K562 (cell line): Measurements from ENCODE around the gene ARV1. TPM values are rescaled to one million over a fixed set of nuclear protein-coding genes. Genes with fewer than 3 reads are reported as not detected.

Experiments used
- DMBX1 ChIP-seq: fragments of 250-450 bp; sonication (Bioruptor Pico); IDR thresholded peaks from 2 replicates; pipeline ENCODE4 v1.8.0; 2022; ENCODE audit warnings: inconsistent platforms, mild to moderate bottlenecking, moderate library complexity, borderline replicate concordance
- HDAC3 ChIP-seq: fragments of 450-650 bp; IDR thresholded peaks from 2 replicates; pipeline ENCODE4 v1.6.1; 2018; ENCODE audit warnings: borderline replicate concordance, mild to moderate bottlenecking, moderate library complexity; ENCODE audit not compliant: partially characterized antibody
- KDM1A ChIP-seq, 2 experiments: fragments of 450-650 bp; IDR thresholded peaks; 2 replicates each; pipeline ENCODE4 v1.6.1; 2016; ENCODE audit warnings: mild to moderate bottlenecking in 2 of 2
- L3MBTL2 ChIP-seq: fragments of 450-650 bp; IDR thresholded peaks from 2 replicates; pipeline ENCODE4 v1.6.1; 2016; ENCODE audit warnings: mild to moderate bottlenecking, moderate library complexity
- MTF1 ChIP-seq: fragments of 250-450 bp; sonication (Bioruptor Pico); IDR thresholded peaks from 2 replicates; pipeline ENCODE4 v1.9.0; 2021; ENCODE audit warnings: moderate library complexity, mild to moderate bottlenecking, inconsistent platforms, borderline replicate concordance
- ZFP1 ChIP-seq: fragments of 450-650 bp; formaldehyde crosslinking; IDR thresholded peaks from 2 replicates; pipeline ENCODE4 v1.4.0; 2020; ENCODE audit warnings: mild to moderate bottlenecking, mixed read lengths
- ZNF232 ChIP-seq: sonication (generic); formaldehyde crosslinking; IDR thresholded peaks from 2 replicates; pipeline ENCODE4 v1.8.0; 2022; ENCODE audit warnings: mild to moderate bottlenecking, missing genetic modification reagents
- ZNF354B ChIP-seq: fragments of 250-450 bp; sonication (Bioruptor Pico); IDR thresholded peaks from 2 replicates; pipeline ENCODE4 v1.4.0; 2020
- ZNF583 ChIP-seq: fragments of 250-450 bp; sonication (Bioruptor Pico); IDR thresholded peaks from 2 replicates; pipeline ENCODE4 v1.4.0; 2020
- polyA plus RNA-seq, 8 experiments: library from polyadenylated mRNA; depleted of rRNA in 4 of 8; stranded (reverse) in 5 of 8; unstranded in 3 of 8; fragments of >200 nt; fragmentation: Nextera tagmentation in 2 of 8; fragmentation: Illumina TruSeq in 1 of 8; extraction: Ambion mirVana in 2 of 8; extraction: Trizol in 1 of 8; gene quantifications; 2 replicates each; pipeline versions ENCODE4 v1.2.1 to v1.2.3, GENCODE V29; 2011 to 2014; ENCODE audit warnings: inconsistent platforms in 1 of 8, missing spikeins in 1 of 8
- total RNA-seq, 7 experiments: library from RNA; depleted of rRNA in 6 of 7; stranded (reverse); fragments of >200 nt in 6 of 7; fragmentation: Illumina TruSeq in 2 of 7; extraction: Trizol in 2 of 7; gene quantifications; 2 replicates each; pipeline versions ENCODE4 v1.2.1 to v1.2.3, GENCODE V29; 2011 to 2021; ENCODE audit warnings: low replicate concordance in 1 of 7
- TF ChIP-seq, protein P1 (sequence below), 2 experiments: fragments of 150-350 bp in 1 of 2; IDR thresholded peaks; 2 replicates each; pipeline ENCODE4 v1.6.1; 2012 to 2016; ENCODE audit warnings: low read depth in 2 of 2, low read length in 2 of 2, mild to moderate bottlenecking in 1 of 2, moderate library complexity in 1 of 2
- TF ChIP-seq, protein P2 (sequence below): fragments of 450-650 bp; IDR thresholded peaks from 2 replicates; pipeline ENCODE4 v1.6.1; 2016; ENCODE audit warnings: borderline replicate concordance
- TF ChIP-seq, protein P3 (sequence below): fragments of 250-450 bp; sonication (Bioruptor Pico); IDR thresholded peaks from 2 replicates; pipeline ENCODE4 v1.4.0; 2020; ENCODE audit warnings: mild to moderate bottlenecking, moderate library complexity
- TF ChIP-seq, protein P4 (sequence below), 2 experiments: fragments of 450-650 bp in 1 of 2; sonication (generic) in 1 of 2; formaldehyde crosslinking in 1 of 2; IDR thresholded peaks in 1 of 2; conservative IDR thresholded peaks in 1 of 2; 2 replicates each; pipeline versions ENCODE4 v1.6.1 to v1.8.1; 2016 to 2023; ENCODE audit warnings: mild to moderate bottlenecking in 2 of 2, moderate library complexity in 2 of 2, inconsistent platforms in 1 of 2, missing genetic modification reagents in 1 of 2

The ARV1 gene
- total and polyA plus RNA-seq, 9 of the 15 experiments (the other 6 are each of a cell fraction or from before 2014, with no cell fraction given) = 54.8 to 139 (median 74.0) TPM

DNA sequence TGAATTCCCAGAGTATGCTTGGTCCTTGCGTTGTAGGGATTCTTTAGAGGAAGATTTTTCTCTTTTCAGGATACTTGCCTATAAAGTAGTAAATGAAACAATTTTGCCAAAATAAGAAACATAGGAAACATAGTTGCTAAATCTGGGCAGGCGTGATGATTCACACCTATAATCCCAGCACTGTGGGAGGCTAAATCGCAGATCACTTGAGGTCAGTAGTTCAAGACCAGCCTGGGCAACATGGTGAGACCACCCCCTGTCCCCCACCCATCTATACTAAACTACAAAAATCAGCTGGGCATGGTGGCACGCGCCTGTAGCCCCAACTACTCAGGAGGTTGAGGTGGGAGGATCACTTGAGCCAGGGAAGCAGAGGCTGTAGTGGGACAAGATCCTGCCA lies 4.9 kb downstream of the ARV1 start (continued):
- TF ChIP-seq, protein P1, sequence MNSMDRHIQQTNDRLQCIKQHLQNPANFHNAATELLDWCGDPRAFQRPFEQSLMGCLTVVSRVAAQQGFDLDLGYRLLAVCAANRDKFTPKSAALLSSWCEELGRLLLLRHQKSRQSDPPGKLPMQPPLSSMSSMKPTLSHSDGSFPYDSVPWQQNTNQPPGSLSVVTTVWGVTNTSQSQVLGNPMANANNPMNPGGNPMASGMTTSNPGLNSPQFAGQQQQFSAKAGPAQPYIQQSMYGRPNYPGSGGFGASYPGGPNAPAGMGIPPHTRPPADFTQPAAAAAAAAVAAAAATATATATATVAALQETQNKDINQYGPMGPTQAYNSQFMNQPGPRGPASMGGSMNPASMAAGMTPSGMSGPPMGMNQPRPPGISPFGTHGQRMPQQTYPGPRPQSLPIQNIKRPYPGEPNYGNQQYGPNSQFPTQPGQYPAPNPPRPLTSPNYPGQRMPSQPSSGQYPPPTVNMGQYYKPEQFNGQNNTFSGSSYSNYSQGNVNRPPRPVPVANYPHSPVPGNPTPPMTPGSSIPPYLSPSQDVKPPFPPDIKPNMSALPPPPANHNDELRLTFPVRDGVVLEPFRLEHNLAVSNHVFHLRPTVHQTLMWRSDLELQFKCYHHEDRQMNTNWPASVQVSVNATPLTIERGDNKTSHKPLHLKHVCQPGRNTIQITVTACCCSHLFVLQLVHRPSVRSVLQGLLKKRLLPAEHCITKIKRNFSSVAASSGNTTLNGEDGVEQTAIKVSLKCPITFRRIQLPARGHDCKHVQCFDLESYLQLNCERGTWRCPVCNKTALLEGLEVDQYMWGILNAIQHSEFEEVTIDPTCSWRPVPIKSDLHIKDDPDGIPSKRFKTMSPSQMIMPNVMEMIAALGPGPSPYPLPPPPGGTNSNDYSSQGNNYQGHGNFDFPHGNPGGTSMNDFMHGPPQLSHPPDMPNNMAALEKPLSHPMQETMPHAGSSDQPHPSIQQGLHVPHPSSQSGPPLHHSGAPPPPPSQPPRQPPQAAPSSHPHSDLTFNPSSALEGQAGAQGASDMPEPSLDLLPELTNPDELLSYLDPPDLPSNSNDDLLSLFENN (IDR thresholded peaks at IDR 0.05; ENCODE audit: low read depth in 2 of 2, low read length in 2 of 2) = no peak
- TF ChIP-seq ZNF354B = 0 out of 2 replicates have a peak, but pooled peaks have one; percentile 12
- TF ChIP-seq ZNF232 (CRISPR knock-in tag) = no peak
- 0 out of 2 replicates have a peak, but pooled peaks have one; percentile 26 for TF ChIP-seq DMBX1
- TF ChIP-seq L3MBTL2 = peak; percentile 75
- TF ChIP-seq, protein P2, sequence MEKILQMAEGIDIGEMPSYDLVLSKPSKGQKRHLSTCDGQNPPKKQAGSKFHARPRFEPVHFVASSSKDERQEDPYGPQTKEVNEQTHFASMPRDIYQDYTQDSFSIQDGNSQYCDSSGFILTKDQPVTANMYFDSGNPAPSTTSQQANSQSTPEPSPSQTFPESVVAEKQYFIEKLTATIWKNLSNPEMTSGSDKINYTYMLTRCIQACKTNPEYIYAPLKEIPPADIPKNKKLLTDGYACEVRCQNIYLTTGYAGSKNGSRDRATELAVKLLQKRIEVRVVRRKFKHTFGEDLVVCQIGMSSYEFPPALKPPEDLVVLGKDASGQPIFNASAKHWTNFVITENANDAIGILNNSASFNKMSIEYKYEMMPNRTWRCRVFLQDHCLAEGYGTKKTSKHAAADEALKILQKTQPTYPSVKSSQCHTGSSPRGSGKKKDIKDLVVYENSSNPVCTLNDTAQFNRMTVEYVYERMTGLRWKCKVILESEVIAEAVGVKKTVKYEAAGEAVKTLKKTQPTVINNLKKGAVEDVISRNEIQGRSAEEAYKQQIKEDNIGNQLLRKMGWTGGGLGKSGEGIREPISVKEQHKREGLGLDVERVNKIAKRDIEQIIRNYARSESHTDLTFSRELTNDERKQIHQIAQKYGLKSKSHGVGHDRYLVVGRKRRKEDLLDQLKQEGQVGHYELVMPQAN = no peak
- peak; percentile 34; the same call in 1 of the 2 replicates for TF ChIP-seq ZFP1 (CRISPR knock-in tag)
- TF ChIP-seq, protein P3, sequence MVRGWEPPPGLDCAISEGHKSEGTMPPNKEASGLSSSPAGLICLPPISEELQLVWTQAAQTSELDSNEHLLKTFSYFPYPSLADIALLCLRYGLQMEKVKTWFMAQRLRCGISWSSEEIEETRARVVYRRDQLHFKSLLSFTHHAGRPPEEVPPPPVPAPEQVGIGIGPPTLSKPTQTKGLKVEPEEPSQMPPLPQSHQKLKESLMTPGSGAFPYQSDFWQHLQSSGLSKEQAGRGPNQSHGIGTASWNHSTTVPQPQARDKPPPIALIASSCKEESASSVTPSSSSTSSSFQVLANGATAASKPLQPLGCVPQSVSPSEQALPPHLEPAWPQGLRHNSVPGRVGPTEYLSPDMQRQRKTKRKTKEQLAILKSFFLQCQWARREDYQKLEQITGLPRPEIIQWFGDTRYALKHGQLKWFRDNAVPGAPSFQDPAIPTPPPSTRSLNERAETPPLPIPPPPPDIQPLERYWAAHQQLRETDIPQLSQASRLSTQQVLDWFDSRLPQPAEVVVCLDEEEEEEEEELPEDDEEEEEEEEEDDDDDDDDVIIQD (CRISPR knock-in tag) = 0 out of 2 replicates have a peak, but pooled peaks have one; percentile 50
- TF ChIP-seq, protein P4, sequence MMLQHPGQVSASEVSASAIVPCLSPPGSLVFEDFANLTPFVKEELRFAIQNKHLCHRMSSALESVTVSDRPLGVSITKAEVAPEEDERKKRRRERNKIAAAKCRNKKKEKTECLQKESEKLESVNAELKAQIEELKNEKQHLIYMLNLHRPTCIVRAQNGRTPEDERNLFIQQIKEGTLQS (IDR thresholded peaks at IDR 0.05) = 0 out of 2 replicates have a peak, but pooled peaks have one; percentile 31
- TF ChIP-seq, protein P4 (CRISPR knock-in tag; conservative IDR thresholded peaks at IDR 0.05) = no peak
- no peak for TF ChIP-seq HDAC3
- TF ChIP-seq KDM1A (IDR thresholded peaks at IDR 0.05) = peak; percentile 80 to 87; a peak in 3 of 4 replicates
- TF ChIP-seq ZNF583 = 0 out of 2 replicates have a peak, but pooled peaks have one; percentile 53
- TF ChIP-seq MTF1 (CRISPR knock-in tag) = no peak
